ENCODE measurements around the gene KCTD6.
"Not testable (repeated sequence)": the region's sequence is repeated elsewhere in the genome, so short reads cannot be mapped to it uniquely, and the experiment has no call there.

Gene KCTD6

GRCh38 chr3:58521917-58522631 lies 30.2 kb downstream of the KCTD6 start:
- no peak overlapping the region for H3K4me3 ChIP-seq (ENCODE audit: low read length)
- no peak for DNase-seq (ENCODE audit: low read depth)
- no peak for TF ChIP-seq CTCF (IDR thresholded peaks at IDR 0.05; ENCODE audit: insufficient read depth, low read depth, low read length, missing control alignments)

GRCh38 chr3:58522759-58523425 lies 31.0 kb downstream of the KCTD6 start:
- TF ChIP-seq CTCF (IDR thresholded peaks at IDR 0.05; ENCODE audit: insufficient read depth, low read depth, low read length, missing control alignments), result no peak
- no peak for DNase-seq (ENCODE audit: low read depth)
- no peak overlapping the region for H3K4me3 ChIP-seq (ENCODE audit: low read length)

- DNase-seq (ENCODE audit: low read depth), result no peak
- no peak overlapping the region for H3K4me3 ChIP-seq (ENCODE audit: low read length)
- no peak for TF ChIP-seq CTCF (IDR thresholded peaks at IDR 0.05; ENCODE audit: insufficient read depth, low read depth, low read length, missing control alignments)
Observed at GRCh38 chr3:58524326-58524888, 32.5 kb downstream of the KCTD6 start.

GRCh38 chr3:58526515-58526957 lies 34.6 kb downstream of the KCTD6 start:
- peak; percentile 96 for DNase-seq (ENCODE audit: low read depth)
- TF ChIP-seq CTCF (IDR thresholded peaks at IDR 0.05; ENCODE audit: insufficient read depth, low read depth, low read length, missing control alignments), result no peak
- no peak overlapping the region for H3K4me3 ChIP-seq (ENCODE audit: low read length)

- H3K4me3 ChIP-seq (ENCODE audit: low read length); DNase-seq (ENCODE audit: low read depth): not testable (repeated sequence)
Observed at GRCh38 chr3:58527440-58527839, 35.5 kb downstream of the KCTD6 start.

GRCh38 chr3:58528629-58529028 lies 36.7 kb downstream of the KCTD6 start:
- peak; percentile 71 for DNase-seq (ENCODE audit: low read depth)
- no peak overlapping the region for H3K4me3 ChIP-seq (ENCODE audit: low read length)
- TF ChIP-seq CTCF (IDR thresholded peaks at IDR 0.05; ENCODE audit: insufficient read depth, low read depth, low read length, missing control alignments), result no peak

- no peak for TF ChIP-seq CTCF (IDR thresholded peaks at IDR 0.05; ENCODE audit: insufficient read depth, low read depth, low read length, missing control alignments)
- no peak for DNase-seq (ENCODE audit: low read depth)
- no peak overlapping the region for H3K4me3 ChIP-seq (ENCODE audit: low read length)
Observed at GRCh38 chr3:58529516-58530353, 37.8 kb downstream of the KCTD6 start.

All from epithelial cell of esophagus (primary cell).